WERI-Rb-1 (cell line): ENCODE measurements around the gene GAREM1.

Experiments used
- DNase-seq: peaks from one replicate; pipeline ENCODE4 v3.0.0-alpha.2; 2020
- H3K27ac ChIP-seq: fragments of 250-450 bp; sonication (Bioruptor Pico); 2 replicates; pipeline ENCODE4 v1.5.1; 2020; ENCODE audit warnings: mild to moderate bottlenecking, moderate library complexity
- H3K27me3 ChIP-seq: fragments of 250-450 bp; sonication (Bioruptor Pico); 2 replicates; pipeline ENCODE4 v1.5.1; 2021; ENCODE audit warnings: mild to moderate bottlenecking, low read depth, moderate library complexity; ENCODE audit not compliant: insufficient read depth, severe bottlenecking
- H3K36me3 ChIP-seq: fragments of 250-450 bp; sonication (Bioruptor Pico); 2 replicates; pipeline ENCODE4 v1.5.1; 2020; ENCODE audit warnings: mild to moderate bottlenecking, moderate library complexity
- H3K4me3 ChIP-seq: 2 replicates; pipeline ENCODE4 v1.5.1; 2011; ENCODE audit warnings: low read depth, mild to moderate bottlenecking, control low read depth, low read length
- H3K9me3 ChIP-seq: fragments of 250-450 bp; sonication (Bioruptor Pico); 2 replicates; pipeline ENCODE4 v1.5.1; 2021; ENCODE audit warnings: mild to moderate bottlenecking, moderate library complexity; ENCODE audit not compliant: severe bottlenecking
- CTCF ChIP-seq: IDR thresholded peaks from 2 replicates; pipeline ENCODE4 v1.5.1; 2011; ENCODE audit warnings: low read depth, mild to moderate bottlenecking, control low read depth, inconsistent platforms, low read length

The GAREM1 gene

GRCh38 chr18:32290810-32291209 lies 179.9 kb downstream of the GAREM1 start:
- H3K27me3 ChIP-seq, result peaks cover 31% of the 10 kb centered on the region
- H3K27ac ChIP-seq, result no peak overlapping the region
- no peak for TF ChIP-seq CTCF
- DNase-seq, result no peak
- no peaks in the 10 kb centered on the region for H3K9me3 ChIP-seq
- no peaks in the 10 kb centered on the region for H3K36me3 ChIP-seq
- H3K4me3 ChIP-seq, result no peak overlapping the region

- no peaks in the 10 kb centered on the region for H3K36me3 ChIP-seq
- peaks cover 26% of the 10 kb centered on the region for H3K27me3 ChIP-seq
- no peak overlapping the region for H3K4me3 ChIP-seq
- TF ChIP-seq CTCF, result peak; percentile 63
- no peak overlapping the region for H3K27ac ChIP-seq
- H3K9me3 ChIP-seq, result no peaks in the 10 kb centered on the region
- peak; percentile 47 for DNase-seq
Observed at GRCh38 chr18:32289483-32290075, 181.1 kb downstream of the GAREM1 start.

DNA sequence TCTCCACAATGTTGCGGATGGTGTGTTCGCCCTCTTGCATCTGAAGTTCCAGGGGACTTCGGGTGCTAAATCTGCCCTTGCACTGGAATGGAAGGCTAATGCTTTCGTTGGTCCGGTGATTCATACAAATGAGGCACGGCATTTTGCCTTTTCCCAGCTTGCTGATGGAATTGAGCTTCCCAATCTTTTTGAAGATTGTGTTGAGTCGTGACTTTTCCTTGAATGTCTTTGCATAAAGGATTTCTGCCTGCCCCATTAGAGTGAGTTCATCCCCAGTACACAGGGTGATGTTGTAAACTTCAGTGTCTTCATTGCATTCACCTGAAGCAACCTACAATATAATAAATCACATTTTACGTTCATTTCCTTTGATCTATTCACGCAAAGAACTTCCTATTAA lies 182.8 kb downstream of the GAREM1 start:
- DNase-seq, result no peak
- H3K27me3 ChIP-seq, result peaks cover 17% of the 10 kb centered on the region
- no peak overlapping the region for H3K4me3 ChIP-seq
- no peaks in the 10 kb centered on the region for H3K9me3 ChIP-seq
- H3K36me3 ChIP-seq, result no peaks in the 10 kb centered on the region
- TF ChIP-seq CTCF, result no peak
- H3K27ac ChIP-seq, result no peak overlapping the region

- DNase-seq, result no peak
- Histone ChIP-seq H3K4me3 (no peak overlapping the region), H3K9me3 (no peaks in the 10 kb centered on the region), H3K36me3 (no peaks in the 10 kb centered on the region), H3K27ac (no peak overlapping the region), H3K27me3 (peaks cover 17% of the 10 kb centered on the region)
- no peak for TF ChIP-seq CTCF
Observed at GRCh38 chr18:32287249-32287648, 183.4 kb downstream of the GAREM1 start.

GRCh38 chr18:32286749-32287148 lies 183.9 kb downstream of the GAREM1 start:
- DNase-seq, result no peak
- H3K4me3 ChIP-seq, result no peak overlapping the region
- H3K9me3 ChIP-seq, result no peaks in the 10 kb centered on the region
- no peak overlapping the region for H3K27ac ChIP-seq
- H3K27me3 ChIP-seq, result peaks cover 20% of the 10 kb centered on the region
- no peaks in the 10 kb centered on the region for H3K36me3 ChIP-seq
- no peak for TF ChIP-seq CTCF

DNA sequence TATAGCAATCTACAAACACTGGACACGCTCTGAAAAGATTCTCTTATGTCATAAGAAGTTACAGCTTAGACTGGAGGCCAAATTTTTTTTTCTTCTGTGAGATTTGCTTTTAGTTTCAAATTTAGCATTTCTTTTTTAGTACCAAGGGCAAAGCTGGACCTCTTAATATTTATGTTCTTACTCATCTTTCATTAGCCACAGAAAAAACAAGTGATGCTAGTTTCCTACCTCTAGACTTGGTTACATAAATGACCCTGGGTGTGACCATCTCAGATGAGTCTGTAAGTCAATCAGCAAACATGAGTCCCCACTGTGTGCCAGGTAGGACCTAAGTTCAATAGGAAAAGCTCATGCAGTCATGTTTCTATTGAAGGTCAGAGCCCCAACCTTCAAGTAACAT lies 186.4 kb downstream of the GAREM1 start:
- no peak for DNase-seq
- no peak for TF ChIP-seq CTCF
- no peaks in the 10 kb centered on the region for H3K36me3 ChIP-seq
- no peak overlapping the region for H3K4me3 ChIP-seq
- H3K9me3 ChIP-seq, result no peaks in the 10 kb centered on the region
- peaks cover 26% of the 10 kb centered on the region for H3K27me3 ChIP-seq
- H3K27ac ChIP-seq, result no peak overlapping the region
